ENCODE data around the gene MANF.

The MANF gene

DNA sequence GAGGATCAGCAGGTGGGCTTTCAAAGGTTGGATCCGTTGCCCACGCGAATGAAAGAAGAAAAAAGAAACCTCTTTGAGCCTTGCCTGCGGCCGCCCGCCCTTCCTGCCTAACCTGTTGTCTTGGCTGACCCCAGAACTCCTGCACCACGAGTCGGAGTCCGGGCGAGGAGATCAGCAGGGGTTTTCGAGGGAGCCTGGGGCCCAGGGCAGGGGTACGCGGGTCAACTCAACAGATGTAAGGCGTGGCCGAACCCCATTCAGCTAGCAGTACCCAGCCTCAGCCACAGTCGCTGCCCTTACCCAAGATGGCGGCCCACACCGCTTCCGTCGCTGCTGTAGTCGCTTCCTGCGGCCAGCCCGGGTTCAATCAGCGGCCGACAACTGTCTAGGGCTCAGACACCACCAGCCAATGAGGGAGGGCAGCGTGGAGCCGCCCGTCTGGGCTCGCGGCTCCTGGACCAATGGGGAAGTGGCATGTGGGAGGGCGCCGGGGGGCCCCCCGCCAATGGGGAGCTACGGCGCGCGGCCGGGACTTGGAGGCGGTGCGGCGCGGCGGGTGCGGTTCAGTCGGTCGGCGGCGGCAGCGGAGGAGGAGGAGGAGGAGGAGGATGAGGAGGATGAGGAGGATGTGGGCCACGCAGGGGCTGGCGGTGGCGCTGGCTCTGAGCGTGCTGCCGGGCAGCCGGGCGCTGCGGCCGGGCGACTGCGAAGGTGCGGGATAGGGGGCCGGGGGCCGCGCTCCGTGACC, at the start of gene MANF:
Gene MANF (plus strand): TSS at position 566 of the 748 bp plus-strand sequence. CDS start 52 bp downstream, at position 618.
- peak; percentile 99 for DNase-seq (ENCODE audit: low read depth)
- TF ChIP-seq, protein P1, sequence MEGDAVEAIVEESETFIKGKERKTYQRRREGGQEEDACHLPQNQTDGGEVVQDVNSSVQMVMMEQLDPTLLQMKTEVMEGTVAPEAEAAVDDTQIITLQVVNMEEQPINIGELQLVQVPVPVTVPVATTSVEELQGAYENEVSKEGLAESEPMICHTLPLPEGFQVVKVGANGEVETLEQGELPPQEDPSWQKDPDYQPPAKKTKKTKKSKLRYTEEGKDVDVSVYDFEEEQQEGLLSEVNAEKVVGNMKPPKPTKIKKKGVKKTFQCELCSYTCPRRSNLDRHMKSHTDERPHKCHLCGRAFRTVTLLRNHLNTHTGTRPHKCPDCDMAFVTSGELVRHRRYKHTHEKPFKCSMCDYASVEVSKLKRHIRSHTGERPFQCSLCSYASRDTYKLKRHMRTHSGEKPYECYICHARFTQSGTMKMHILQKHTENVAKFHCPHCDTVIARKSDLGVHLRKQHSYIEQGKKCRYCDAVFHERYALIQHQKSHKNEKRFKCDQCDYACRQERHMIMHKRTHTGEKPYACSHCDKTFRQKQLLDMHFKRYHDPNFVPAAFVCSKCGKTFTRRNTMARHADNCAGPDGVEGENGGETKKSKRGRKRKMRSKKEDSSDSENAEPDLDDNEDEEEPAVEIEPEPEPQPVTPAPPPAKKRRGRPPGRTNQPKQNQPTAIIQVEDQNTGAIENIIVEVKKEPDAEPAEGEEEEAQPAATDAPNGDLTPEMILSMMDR (IDR thresholded peaks at IDR 0.05; ENCODE audit: insufficient read depth, low read depth, low read length, missing control alignments) = no peak
- peak within 1 kb of the TSS; percentile 94 for H3K4me3 ChIP-seq (ENCODE audit: low read depth, low read length)

DNA sequence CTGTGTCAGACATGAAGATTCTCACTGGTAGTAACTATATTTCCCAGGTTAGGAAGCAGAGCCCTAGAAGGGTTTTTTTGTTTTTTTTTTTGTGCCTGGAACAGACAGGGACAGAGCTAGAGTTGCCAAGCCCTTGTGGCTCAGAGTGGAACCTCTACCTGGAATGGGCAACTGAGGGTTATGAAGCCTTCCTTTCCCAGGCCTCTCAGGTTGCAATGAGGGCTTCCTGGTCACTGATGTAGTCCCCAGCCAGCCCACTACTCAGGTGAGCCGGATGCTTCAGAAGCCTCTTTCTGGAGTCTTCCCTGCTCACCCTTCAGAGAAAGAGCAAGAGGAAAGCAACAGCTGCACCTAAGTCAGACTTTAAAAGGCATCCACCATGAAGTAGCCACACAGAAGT, 48.8 kb upstream of the MANF start:
- TF ChIP-seq, protein P1 (IDR thresholded peaks at IDR 0.05; ENCODE audit: insufficient read depth, low read depth, low read length, missing control alignments) = no peak
- no peak overlapping the region for H3K4me3 ChIP-seq (ENCODE audit: low read depth, low read length)
- DNase-seq (ENCODE audit: low read depth) = no peak

DNA sequence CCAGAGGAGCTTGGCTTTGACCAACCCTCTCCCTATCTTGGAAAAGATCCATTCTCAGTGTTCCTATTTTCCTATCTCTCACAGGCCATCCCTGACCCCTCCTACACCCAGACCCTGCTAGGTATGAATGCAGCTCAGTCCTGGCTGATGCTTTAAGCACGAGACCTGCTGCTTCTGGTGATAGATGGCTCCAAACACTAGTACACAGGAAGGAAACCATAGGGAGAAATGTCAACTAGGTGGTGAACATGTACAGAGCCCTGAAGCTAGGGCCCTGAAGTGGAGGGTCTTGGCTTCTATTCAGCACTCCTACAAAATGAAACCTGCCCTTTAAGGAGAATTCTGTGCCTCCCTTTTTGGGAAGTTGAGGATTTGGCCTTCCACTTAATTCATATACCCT, 47.4 kb upstream of the MANF start:
- H3K4me3 ChIP-seq (ENCODE audit: low read depth, low read length) = no peak overlapping the region
- DNase-seq (ENCODE audit: low read depth) = no peak
- TF ChIP-seq, protein P1 (IDR thresholded peaks at IDR 0.05; ENCODE audit: insufficient read depth, low read depth, low read length, missing control alignments) = no peak

DNA sequence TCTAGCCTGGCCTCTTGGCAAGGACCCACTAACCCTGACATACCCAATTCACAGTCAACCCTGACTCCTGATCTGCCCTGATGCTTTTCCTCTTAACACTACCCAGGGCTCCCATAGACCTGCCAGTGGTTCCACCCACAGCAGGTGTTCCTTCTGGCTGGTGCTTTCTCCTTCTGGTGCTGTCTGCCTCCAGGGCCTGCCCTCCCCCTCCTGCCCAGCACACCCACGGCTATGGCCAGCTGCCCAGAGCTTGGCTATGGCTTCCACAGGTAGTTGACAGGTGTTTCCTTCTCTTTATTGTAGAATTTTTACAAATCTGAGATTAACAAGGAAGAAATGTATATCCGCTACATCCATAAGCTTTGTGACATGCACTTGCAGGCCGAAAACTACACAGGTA, 46.5 kb upstream of the MANF start:
- no peak for DNase-seq (ENCODE audit: low read depth)
- TF ChIP-seq, protein P1 (IDR thresholded peaks at IDR 0.05; ENCODE audit: insufficient read depth, low read depth, low read length, missing control alignments) = no peak
- H3K4me3 ChIP-seq (ENCODE audit: low read depth, low read length) = no peak overlapping the region

DNA sequence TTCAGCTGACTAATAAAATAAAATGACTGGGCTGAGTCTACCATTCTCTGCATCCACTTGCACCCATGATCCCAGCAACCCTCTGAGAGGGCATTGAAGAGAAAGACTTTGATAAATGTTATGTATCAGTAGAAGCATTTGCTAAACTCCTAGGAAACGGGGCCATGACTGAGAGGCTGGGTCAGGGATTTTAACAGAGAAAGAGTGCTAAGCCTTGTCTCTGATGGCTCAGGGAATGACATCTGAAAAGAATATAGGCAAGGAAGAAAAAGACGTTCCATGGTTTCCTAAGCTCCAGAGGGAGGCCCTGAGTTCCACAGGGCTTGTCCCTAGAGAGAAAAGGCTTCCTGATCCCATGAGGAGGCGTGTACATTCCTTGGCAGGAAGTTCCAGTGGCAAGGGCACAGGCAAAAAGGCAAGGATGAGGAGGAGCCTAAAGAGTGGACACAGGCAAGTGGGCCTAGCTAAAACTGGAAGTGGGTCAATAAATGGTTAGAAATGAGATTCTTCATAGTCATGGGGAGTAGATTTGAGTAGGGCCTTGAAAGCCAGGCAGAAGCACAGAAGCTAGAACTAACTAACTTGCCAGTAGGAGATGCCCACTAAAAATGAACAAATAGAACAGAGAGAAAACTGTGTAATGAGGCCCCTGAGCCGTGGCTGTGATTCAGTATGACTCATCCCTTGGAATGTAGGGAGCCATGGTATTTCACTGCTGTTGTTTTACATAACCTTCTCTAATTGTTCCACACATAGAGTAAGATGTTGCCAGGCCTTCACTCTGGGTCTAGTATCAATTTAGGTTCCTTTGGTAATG, 44.9 kb upstream of the MANF start:
- H3K4me3 ChIP-seq (ENCODE audit: low read depth, low read length) = no peak overlapping the region
- no peak for DNase-seq (ENCODE audit: low read depth)
- TF ChIP-seq, protein P1 (IDR thresholded peaks at IDR 0.05; ENCODE audit: insufficient read depth, low read depth, low read length, missing control alignments) = no peak

DNA sequence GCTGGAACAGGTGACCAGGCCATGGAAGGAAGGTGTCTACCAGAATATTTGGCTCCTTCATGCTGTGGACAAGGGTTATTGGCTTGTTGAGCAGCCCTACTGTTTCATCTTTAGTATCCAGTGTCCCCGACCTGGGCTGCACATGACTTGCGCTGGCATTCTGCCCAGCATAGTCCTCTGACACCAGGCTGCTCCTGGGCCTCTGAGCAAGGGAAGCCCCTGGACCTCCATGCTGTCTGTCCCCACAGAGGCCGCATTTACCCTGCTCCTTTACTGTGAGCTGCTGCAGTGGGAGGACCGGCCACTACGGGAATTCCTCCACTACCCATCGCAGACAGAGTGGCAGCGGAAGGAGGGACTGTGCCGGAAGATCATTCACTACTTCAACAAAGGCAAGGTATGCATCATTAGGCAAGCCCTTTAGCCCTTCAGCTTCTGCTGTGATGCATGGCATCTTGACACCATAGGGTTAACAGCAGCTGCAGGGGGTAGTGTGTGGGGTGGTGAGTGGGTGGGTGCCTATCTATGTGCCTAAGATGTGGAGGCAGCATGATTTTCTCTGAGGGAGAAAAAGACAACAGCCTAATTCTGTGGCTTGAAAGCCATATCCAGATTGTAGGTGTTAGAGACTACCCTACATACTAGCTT, 44.0 kb upstream of the MANF start:
- DNase-seq (ENCODE audit: low read depth) = no peak
- TF ChIP-seq, protein P1 (IDR thresholded peaks at IDR 0.05; ENCODE audit: insufficient read depth, low read depth, low read length, missing control alignments) = no peak
- H3K4me3 ChIP-seq (ENCODE audit: low read depth, low read length) = no peak overlapping the region

All from GM12865 (cell line).